ENCODE measurements around the gene FNIP2.
"Not testable (repeated sequence)": the region's sequence is repeated elsewhere in the genome, so short reads cannot be mapped to it uniquely, and the experiment has no call there.

- not testable (repeated sequence) for TF ChIP-seq POLR2AphosphoS5 (IDR thresholded peaks at IDR 0.05; ENCODE audit: low read length); CTCF (IDR thresholded peaks at IDR 0.05 in 2 of 3, conservative IDR thresholded peaks at IDR 0.05 in 1 of 3; ENCODE audit: control insufficient read depth in 2 of 3, extremely low read depth in 1 of 3, insufficient read depth in 1 of 3, low read depth in 3 of 3, low read length in 3 of 3); EZH2 (IDR thresholded peaks at IDR 0.05; ENCODE audit: borderline replicate concordance, control insufficient read depth, low read depth, low read length); JUNB (IDR thresholded peaks at IDR 0.05); BCL3 (IDR thresholded peaks at IDR 0.05; ENCODE audit: borderline replicate concordance, insufficient read depth, low read depth, low read length, poor library complexity, severe bottlenecking); EP300 (IDR thresholded peaks at IDR 0.05; ENCODE audit: borderline replicate concordance in 1 of 2, control insufficient read depth in 1 of 2, low read depth in 2 of 2, low read length in 2 of 2); RAD51 (IDR thresholded peaks at IDR 0.05); TAF1 (IDR thresholded peaks at IDR 0.05; ENCODE audit: borderline replicate concordance, low read depth, low read length); ATF2 (IDR thresholded peaks at IDR 0.05; ENCODE audit: low read length); FOXM1 (IDR thresholded peaks at IDR 0.05; ENCODE audit: low read depth, low read length); RB1 (IDR thresholded peaks at IDR 0.05; ENCODE audit: borderline replicate concordance)
Measured at GRCh38 chr4:158952221-158952774, 183.5 kb downstream of the FNIP2 start.

All from GM12878 (cell line).